Activated T-cell treated with anti-CD3 and anti-CD28 coated beads, Interleukin-2, amount 50 U/mL, for 72 hours (primary cell): Measurements from ENCODE around the gene RPL32. TPM values are rescaled to one million over a fixed set of nuclear protein-coding genes. Genes with fewer than 3 reads are reported as not detected.

Experiments used
- ATAC-seq, 2 donors: fragments of 150-1000 bp; cut with Tn5 transposase; replicated peaks in 1 of 2; 2 replicates each; pipeline ENCODE4 v1.10.0; 2021; ENCODE audit warnings: moderate library complexity in 2 of 2, mild to moderate bottlenecking in 1 of 2
- DNase-seq, 2 donors: peaks; one replicate each; pipeline ENCODE4 v3.0.0; 2021 to 2022; ENCODE audit warnings: mixed read lengths in 1 of 2
- H3K27ac Mint-ChIP-seq: one replicate; pipeline ENCODE4 v1.8.0; 2022; ENCODE audit warnings: mild to moderate bottlenecking, moderate library complexity, mixed read lengths
- H3K27me3 Mint-ChIP-seq: one replicate; pipeline ENCODE4 v1.8.0; 2022; ENCODE audit warnings: low read depth, mixed read lengths
- H3K36me3 Mint-ChIP-seq, 2 donors: one replicate each; pipeline ENCODE4 v1.8.0; 2022; ENCODE audit warnings: mixed read lengths in 2 of 2, mild to moderate bottlenecking in 1 of 2; ENCODE audit not compliant: insufficient read depth in 2 of 2
- H3K4me1 Mint-ChIP-seq: one replicate; pipeline ENCODE4 v1.8.0; 2022; ENCODE audit warnings: low read depth, mixed read lengths
- H3K4me3 Mint-ChIP-seq, 2 donors: one replicate each; pipeline ENCODE4 v1.8.0; 2022; ENCODE audit warnings: mild to moderate bottlenecking in 2 of 2, mixed read lengths in 2 of 2, moderate library complexity in 2 of 2
- H3K9me3 Mint-ChIP-seq, 2 donors: one replicate each; pipeline ENCODE4 v1.8.0; 2022; ENCODE audit warnings: mixed read lengths in 2 of 2
- total RNA-seq, 2 donors: library from RNA; stranded (reverse); gene quantifications; one replicate each; pipeline ENCODE4 v1.2.3, GENCODE V29; 2022

The RPL32 gene
- total RNA-seq, 2 donors from 2014 or later = 2,781 to 2,931 TPM

- no peak overlapping the region for H3K4me3 Mint-ChIP-seq
- ATAC-seq (no peak), DNase-seq (no peak)
- no peaks in the 10 kb centered on the region for H3K9me3 Mint-ChIP-seq
- peaks cover 23 to 51% of the 10 kb centered on the region in 2 donors for H3K36me3 Mint-ChIP-seq
- H3K27ac Mint-ChIP-seq = peak overlapping the region; percentile 74
- H3K27me3 Mint-ChIP-seq = no peaks in the 10 kb centered on the region
- peaks cover 43% of the 10 kb centered on the region for H3K4me1 Mint-ChIP-seq
Observed at GRCh38 chr3:12835052-12835665, 6.2 kb downstream of the RPL32 start.

DNA sequence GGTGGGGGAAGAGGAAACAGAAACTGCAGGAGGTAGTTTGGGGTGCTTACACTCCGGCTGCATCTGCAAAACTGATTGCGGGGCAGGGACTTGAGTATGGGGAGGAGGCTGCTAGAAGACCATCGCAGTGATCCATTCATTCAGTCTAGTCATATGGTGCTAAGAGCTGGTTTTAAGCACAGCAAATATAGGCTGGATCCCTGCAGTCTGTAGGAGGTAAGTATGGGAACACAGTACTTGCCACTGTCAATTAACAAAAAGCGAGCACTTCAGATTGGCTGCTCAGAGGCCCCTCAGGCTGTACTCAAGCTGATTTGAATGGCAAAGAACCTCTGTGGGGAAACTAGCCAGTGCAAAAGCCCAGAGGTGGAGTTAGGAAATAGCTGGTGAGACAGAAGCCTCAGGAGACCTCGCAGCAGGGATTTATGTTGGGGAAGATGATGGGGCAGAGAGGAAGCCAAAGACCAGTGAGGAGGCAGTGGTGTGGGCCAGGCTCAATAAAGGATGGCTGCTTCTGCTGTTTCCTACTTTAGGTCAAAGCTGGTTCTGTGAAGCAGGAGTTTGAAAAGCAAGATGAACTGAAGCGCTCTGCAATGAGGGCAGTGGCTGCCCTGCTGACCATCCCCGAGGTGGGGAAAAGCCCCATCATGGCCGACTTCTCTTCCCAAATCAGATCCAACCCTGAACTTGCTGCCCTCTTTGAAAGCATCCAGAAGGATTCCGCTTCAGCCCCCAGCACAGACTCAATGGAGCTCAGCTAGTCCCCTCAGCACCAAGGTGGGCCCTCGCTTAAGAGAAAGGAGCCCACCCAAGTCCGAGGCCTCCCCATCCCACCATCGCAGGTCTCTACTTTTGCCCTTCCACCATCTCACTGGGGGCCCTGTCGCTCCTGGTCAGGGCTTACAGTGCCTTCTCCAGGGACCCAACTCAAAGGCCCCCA is 7.9 kb downstream of the RPL32 start:
- Mint-ChIP-seq H3K27ac (peak overlapping the region; percentile 30), H3K4me1 (peaks cover 26% of the 10 kb centered on the region), H3K27me3 (no peaks in the 10 kb centered on the region), H3K36me3 (peaks cover 14 to 36% of the 10 kb centered on the region in 2 donors), H3K4me3 (no peak overlapping the region), H3K9me3 (no peaks in the 10 kb centered on the region)
- ATAC-seq (peak in 1 of 2 donors; percentile 6), DNase-seq (no peak)

GRCh38 chr3:12832350-12833221 is 8.8 kb downstream of the RPL32 start:
- peak overlapping the region; percentile 30 for H3K27ac Mint-ChIP-seq
- no peak overlapping the region for H3K4me3 Mint-ChIP-seq
- DNase-seq (no peak), ATAC-seq (peak in 1 of 2 donors; percentile 4)
- H3K36me3 Mint-ChIP-seq = peaks cover 9 to 28% of the 10 kb centered on the region in 2 donors
- H3K27me3 Mint-ChIP-seq = no peaks in the 10 kb centered on the region
- H3K9me3 Mint-ChIP-seq = no peaks in the 10 kb centered on the region
- H3K4me1 Mint-ChIP-seq = peaks cover 17% of the 10 kb centered on the region

DNA sequence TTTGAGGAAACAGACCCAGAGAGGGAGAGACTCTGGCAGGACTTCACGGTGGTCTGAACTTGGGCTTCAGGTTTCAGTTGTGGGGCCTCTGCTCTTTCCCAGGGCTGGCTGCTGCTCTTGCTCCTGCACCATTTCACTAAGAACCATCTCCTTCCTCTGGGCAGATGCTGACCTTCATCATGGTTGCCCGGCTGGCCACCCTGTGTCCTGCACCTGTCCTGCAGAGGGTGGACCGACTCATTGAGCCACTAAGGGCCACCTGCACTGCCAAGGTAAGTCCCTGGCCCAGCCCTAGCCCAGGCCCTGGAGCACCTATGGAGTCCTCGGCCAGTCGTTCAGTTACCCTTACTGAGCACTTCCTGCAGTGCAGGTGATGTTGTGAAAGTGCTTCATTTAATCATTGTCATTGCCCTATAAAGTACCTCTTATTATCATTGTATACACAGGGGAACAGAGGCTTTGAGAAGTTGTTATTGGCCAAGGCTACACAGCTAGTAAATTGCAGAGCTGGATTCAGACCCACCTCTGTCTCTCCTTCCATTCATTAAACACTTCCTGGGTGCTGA is 10.0 kb downstream of the RPL32 start:
- no peaks in the 10 kb centered on the region for H3K27me3 Mint-ChIP-seq
- no peak overlapping the region for H3K27ac Mint-ChIP-seq
- H3K4me1 Mint-ChIP-seq = peaks cover 5% of the 10 kb centered on the region
- ATAC-seq (peak; percentile 9 to 17), DNase-seq (no peak)
- no peak overlapping the region for H3K4me3 Mint-ChIP-seq
- H3K36me3 Mint-ChIP-seq = peaks cover 0 to 17% of the 10 kb centered on the region in 2 donors
- H3K9me3 Mint-ChIP-seq = no peaks in the 10 kb centered on the region

GRCh38 chr3:12830785-12831156 is 10.6 kb downstream of the RPL32 start:
- Mint-ChIP-seq H3K4me1 (peaks cover 5% of the 10 kb centered on the region), H3K9me3 (no peaks in the 10 kb centered on the region), H3K4me3 (no peak overlapping the region), H3K27me3 (no peaks in the 10 kb centered on the region), H3K27ac (no peak overlapping the region), H3K36me3 (peaks cover 0 to 12% of the 10 kb centered on the region in 2 donors)
- ATAC-seq (peak in 1 of 2 donors; percentile 6), DNase-seq (no peak)

- Mint-ChIP-seq H3K27ac (no peak overlapping the region), H3K4me3 (no peak overlapping the region), H3K9me3 (no peaks in the 10 kb centered on the region), H3K4me1 (peaks cover 5% of the 10 kb centered on the region), H3K27me3 (no peaks in the 10 kb centered on the region), H3K36me3 (peaks cover 0 to 11% of the 10 kb centered on the region in 2 donors)
- ATAC-seq (peak; percentile 3 to 8), DNase-seq (no peak)
Observed at GRCh38 chr3:12829886-12830784, 11.2 kb downstream of the RPL32 start.

DNA sequence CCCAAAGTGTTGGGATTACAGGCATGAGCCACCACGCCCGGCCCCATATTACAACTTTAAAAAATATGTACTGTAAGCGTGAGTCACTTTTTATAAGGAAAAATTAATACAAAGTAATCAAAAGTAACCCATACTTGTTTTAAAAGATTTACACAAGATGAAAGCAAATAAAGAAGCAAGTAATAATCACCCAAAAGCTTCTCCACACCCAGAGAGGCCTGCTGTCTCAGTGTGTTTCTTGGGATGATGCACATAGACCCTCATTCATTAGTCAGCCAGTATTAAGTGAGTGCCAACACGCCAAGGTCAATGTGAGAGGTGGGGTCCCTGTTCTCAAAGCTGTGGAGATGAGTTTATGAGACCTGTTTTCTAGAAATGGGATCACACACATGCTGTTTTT is 12.0 kb downstream of the RPL32 start:
- no peak overlapping the region for H3K27ac Mint-ChIP-seq
- H3K4me3 Mint-ChIP-seq = no peak overlapping the region
- H3K4me1 Mint-ChIP-seq = peaks cover 5% of the 10 kb centered on the region
- H3K36me3 Mint-ChIP-seq = peaks cover 0 to 4% of the 10 kb centered on the region in 2 donors
- DNase-seq (no peak), ATAC-seq (no peak)
- no peaks in the 10 kb centered on the region for H3K27me3 Mint-ChIP-seq
- no peaks in the 10 kb centered on the region for H3K9me3 Mint-ChIP-seq

- Mint-ChIP-seq H3K4me3 (no peak overlapping the region), H3K9me3 (no peaks in the 10 kb centered on the region), H3K4me1 (peaks cover under 1% of the 10 kb centered on the region), H3K27me3 (no peaks in the 10 kb centered on the region), H3K27ac (no peak overlapping the region), H3K36me3 (no peaks in the 10 kb centered on the region)
- ATAC-seq (no peak), DNase-seq (no peak)
Observed at GRCh38 chr3:12828751-12829150, 12.6 kb downstream of the RPL32 start.

- no peaks in the 10 kb centered on the region for H3K36me3 Mint-ChIP-seq
- no peak overlapping the region for H3K4me3 Mint-ChIP-seq
- H3K9me3 Mint-ChIP-seq = no peaks in the 10 kb centered on the region
- DNase-seq = no peak
- no peaks in the 10 kb centered on the region for H3K4me1 Mint-ChIP-seq
- H3K27me3 Mint-ChIP-seq = no peaks in the 10 kb centered on the region
- ATAC-seq = peak in 1 of 2 donors; percentile 8
- H3K27ac Mint-ChIP-seq = no peak overlapping the region
Observed at GRCh38 chr3:12825156-12825555, 16.2 kb downstream of the RPL32 start.

DNA sequence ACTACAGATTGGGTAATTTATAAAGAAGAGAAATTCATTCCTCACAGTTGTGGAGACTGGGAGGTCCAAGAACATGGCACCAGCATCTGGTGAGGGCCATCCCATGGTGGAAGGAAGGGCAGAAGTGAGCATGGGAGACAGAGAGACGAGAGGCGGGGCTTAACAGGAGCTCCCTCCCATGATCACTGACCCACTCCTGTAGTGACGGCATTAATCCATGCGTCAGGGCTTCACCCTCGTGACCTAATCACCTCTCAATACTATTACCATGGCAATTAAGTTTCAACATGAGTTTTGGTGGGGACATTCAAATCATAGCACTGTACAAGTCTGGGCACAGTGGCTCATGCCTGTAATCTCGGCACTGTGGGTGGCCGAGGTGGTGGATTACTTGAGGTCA is 17.1 kb downstream of the RPL32 start:
- Mint-ChIP-seq H3K27me3 (no peaks in the 10 kb centered on the region), H3K4me1 (no peaks in the 10 kb centered on the region), H3K36me3 (no peaks in the 10 kb centered on the region), H3K4me3 (no peak overlapping the region), H3K9me3 (no peaks in the 10 kb centered on the region), H3K27ac (no peak overlapping the region)
- DNase-seq (no peak), ATAC-seq (no peak)

GRCh38 chr3:12822725-12823373 is 18.5 kb downstream of the RPL32 start:
- no peak overlapping the region for H3K27ac Mint-ChIP-seq
- H3K27me3 Mint-ChIP-seq = no peaks in the 10 kb centered on the region
- H3K4me3 Mint-ChIP-seq = no peak overlapping the region
- ATAC-seq = no peak
- no peaks in the 10 kb centered on the region for H3K4me1 Mint-ChIP-seq
- no peaks in the 10 kb centered on the region for H3K36me3 Mint-ChIP-seq
- DNase-seq = no peak
- H3K9me3 Mint-ChIP-seq = no peaks in the 10 kb centered on the region
